Body of pancreas (tissue), 4 donors: ENCODE data around the gene ZNF256.

Source experiments
- POLR2A ChIP-seq, 3 donors: fragments of 450-650 bp; IDR thresholded peaks; one replicate each; pipeline ENCODE4 v1.6.1; 2016; ENCODE audit warnings: antibody characterized with exemption in 3 of 3, mild to moderate bottlenecking in 2 of 3
- TF ChIP-seq, protein P1 (sequence below), 7 experiments: fragments of 450-650 bp in 4 of 7; fragments of 200-600 bp in 3 of 7; sonication (generic) in 3 of 7; IDR thresholded peaks; one replicate each; pipeline ENCODE4 v1.5.1; 2016 to 2019; ENCODE audit warnings: antibody characterized with exemption in 7 of 7

DNA sequence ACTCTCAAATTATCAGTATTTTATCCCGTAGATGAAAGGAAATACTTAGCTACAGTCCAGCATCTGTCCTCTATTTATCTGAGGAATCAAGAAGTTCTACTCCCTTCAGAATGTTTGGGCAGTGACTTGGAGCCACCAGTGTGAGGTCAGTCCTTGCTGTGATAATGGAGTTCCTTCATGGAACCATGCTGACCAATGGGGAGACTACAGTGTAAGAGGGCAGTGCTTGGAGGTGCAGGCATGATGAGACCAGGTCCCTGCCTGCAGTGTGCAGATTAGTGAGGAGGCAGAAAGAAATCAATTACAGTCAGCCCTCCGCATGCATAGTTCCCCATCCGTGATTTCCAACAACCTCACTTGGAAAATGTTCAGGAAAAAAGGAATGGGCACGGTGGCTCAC lies 26.9 kb upstream of the ZNF256 start, which contains the start of gene C19orf18:
- TF ChIP-seq POLR2A (IDR thresholded peaks at IDR 0.05), result no peak
- TF ChIP-seq, protein P1, sequence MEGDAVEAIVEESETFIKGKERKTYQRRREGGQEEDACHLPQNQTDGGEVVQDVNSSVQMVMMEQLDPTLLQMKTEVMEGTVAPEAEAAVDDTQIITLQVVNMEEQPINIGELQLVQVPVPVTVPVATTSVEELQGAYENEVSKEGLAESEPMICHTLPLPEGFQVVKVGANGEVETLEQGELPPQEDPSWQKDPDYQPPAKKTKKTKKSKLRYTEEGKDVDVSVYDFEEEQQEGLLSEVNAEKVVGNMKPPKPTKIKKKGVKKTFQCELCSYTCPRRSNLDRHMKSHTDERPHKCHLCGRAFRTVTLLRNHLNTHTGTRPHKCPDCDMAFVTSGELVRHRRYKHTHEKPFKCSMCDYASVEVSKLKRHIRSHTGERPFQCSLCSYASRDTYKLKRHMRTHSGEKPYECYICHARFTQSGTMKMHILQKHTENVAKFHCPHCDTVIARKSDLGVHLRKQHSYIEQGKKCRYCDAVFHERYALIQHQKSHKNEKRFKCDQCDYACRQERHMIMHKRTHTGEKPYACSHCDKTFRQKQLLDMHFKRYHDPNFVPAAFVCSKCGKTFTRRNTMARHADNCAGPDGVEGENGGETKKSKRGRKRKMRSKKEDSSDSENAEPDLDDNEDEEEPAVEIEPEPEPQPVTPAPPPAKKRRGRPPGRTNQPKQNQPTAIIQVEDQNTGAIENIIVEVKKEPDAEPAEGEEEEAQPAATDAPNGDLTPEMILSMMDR (IDR thresholded peaks at IDR 0.05), result no peak
